SW 1271 (cell line): ENCODE measurements around the gene CTSE.
"Not testable (repeated sequence)": the region's sequence is repeated elsewhere in the genome, so short reads cannot be mapped to it uniquely, and the experiment has no call there.

Experiments
- DNase-seq, 2 experiments: peaks; one replicate each; lab custom pipeline; 2025; lab: John Stamatoyannopoulos, UW

The CTSE gene

GRCh38 chr1:206023695-206024094 is at the start of gene CTSE:
TSS of gene CTSE (minus strand) at chr1:206023895. CDS start at chr1:206023791, 104 bp downstream.
- no peak for DNase-seq

GRCh38 chr1:206070627-206071304 is 47.1 kb upstream of the CTSE start:
- no peak for DNase-seq

DNA sequence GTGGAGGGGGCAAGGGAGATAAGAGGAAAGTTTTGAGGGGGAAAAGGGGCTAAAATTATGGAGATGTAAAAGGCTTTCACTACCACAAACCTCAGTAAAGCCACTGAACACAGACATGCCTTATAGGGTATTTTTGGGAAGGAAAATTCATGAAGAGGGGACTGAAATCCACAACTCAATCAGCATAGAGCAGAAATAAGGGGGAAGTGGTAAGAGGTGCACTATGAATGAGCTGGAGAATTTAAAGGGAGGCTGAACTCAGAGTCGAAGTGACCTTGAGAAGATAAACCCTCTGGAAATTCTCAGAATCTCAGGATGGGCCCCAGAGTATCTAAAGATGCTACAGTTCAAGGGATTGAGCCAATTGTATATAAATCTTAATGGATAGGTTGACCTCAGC is 44.6 kb upstream of the CTSE start:
- no peak for DNase-seq

DNA sequence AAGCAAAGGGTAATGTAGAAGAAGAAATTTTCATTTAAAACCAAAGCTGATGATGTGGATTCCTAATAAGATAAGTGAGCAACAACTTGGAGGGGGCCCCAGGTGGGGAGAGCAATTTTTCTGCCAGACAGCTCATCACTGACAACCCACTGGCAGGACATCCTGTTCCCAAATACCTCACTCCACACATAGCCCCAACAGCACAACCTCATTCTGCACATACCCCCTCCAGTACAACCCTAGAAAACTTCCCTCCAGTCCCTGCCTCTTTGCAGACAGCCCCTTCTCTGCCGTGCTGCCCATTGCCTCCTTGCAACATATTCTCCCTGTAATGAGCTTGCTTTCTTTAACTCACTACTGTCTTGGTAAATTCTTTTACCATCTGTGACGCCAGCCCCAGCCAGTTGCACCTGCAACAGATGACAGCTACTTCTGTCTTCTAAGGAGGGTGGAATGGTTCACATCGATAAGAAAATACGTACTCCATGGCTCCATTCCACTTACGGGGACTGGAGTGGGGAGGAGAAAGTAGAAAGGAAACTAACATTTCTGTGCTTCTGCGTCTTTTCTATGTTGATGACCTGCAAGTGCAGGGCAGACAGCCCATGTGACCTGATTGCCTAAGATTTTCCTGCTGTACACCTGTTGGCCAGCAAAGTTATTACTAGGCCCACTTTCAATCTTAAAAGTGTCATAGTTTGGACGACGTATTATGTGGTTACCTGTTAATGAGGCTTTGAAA is 44.0 kb upstream of the CTSE start:
- no peak for DNase-seq

- DNase-seq: no peak
These were observed 42.9 kb upstream of the CTSE start for GRCh38 chr1:206066479-206067171.

- no peak for DNase-seq
These were observed 42.0 kb upstream of the CTSE start for GRCh38 chr1:206065547-206066145.

- not testable (repeated sequence) for DNase-seq
These were observed 40.8 kb upstream of the CTSE start for GRCh38 chr1:206064501-206064900.

DNA sequence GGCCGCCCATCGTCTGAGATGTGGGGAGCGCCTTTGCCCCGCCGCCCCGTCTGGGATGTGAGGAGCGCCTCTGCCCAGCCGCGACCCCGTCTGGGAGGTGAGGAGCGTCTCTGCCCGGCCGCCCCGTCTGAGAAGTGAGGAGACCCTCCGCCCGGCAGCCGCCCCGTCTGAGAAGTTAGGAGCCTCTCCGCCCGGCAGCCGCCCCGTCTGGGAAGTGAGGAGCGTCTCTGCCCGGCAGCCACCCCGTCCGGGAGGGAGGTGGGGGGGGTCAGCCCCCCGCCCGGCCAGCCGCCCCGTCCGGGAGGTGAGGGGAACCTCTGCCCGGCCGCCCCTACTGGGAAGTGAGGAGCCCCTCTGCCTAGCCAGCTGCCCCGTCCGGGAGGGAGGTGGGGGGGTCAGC is 40.3 kb upstream of the CTSE start:
- DNase-seq: not testable (repeated sequence)

DNA sequence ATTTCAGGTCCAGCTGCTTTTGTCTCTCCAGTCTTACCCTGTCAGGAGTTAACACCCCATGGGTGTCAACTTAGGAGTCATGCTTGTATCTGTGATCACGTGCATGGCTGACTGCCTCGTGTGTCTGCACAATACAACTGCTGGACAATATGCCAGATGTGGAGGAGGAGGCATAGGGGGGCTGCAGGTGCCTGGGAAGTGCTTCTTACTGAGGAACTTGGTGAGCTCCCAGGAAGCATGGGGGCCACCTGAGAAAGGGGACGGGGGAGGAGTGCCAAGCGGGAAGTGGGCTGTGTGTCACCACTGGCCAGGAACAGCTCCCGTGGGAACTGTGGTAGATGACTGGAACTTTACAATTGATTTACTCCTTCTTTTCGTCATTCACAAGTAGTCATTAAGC is 38.8 kb upstream of the CTSE start:
- no peak for DNase-seq

GRCh38 chr1:206060844-206061243 is 37.1 kb upstream of the CTSE start:
- DNase-seq: no peak

DNA sequence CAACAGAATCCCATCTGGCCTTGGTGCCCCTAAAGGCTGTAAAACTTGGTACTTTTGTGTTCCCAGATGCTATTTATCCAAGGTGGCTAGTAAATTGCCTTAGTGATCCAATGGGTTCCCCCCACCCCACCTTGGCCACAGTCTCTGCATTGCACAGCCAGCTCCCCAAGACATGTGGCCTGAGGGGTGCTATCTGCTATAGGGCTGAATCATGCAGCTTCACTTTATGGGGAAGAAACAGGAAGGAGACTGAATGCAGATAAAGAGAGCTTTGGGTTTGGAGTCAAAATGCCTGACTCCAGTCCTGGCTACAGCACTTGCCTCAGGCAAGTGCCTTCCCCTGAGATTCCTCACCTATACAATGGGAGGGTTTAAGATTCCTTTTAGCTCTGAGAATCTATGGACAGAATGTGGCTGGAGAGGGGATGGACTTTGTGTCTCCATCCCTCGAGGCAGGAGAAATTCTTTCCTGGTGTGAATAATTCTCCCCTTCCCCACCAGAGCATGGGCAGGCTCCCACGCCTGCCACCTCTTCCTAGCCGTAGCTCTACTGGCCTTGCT is 35.7 kb upstream of the CTSE start:
- no peak for DNase-seq

DNA sequence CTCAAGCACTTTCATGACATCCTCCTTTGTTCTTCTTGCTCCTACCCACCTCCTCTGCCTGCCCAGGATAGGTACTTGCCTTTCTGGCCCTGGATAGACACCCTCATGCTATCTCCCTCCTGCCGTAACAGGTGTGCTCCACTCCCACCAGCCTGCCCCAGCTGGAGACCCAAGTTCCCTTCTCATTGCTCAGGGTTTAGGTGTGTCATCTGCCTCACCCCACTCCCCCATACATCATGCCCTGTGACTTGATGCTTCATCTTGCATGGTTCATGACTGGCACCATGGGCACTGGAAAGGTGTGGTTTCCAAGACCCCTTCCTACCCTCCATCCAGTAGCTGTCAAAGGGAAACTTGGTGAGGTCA is 35.2 kb upstream of the CTSE start:
- DNase-seq: no peak

DNA sequence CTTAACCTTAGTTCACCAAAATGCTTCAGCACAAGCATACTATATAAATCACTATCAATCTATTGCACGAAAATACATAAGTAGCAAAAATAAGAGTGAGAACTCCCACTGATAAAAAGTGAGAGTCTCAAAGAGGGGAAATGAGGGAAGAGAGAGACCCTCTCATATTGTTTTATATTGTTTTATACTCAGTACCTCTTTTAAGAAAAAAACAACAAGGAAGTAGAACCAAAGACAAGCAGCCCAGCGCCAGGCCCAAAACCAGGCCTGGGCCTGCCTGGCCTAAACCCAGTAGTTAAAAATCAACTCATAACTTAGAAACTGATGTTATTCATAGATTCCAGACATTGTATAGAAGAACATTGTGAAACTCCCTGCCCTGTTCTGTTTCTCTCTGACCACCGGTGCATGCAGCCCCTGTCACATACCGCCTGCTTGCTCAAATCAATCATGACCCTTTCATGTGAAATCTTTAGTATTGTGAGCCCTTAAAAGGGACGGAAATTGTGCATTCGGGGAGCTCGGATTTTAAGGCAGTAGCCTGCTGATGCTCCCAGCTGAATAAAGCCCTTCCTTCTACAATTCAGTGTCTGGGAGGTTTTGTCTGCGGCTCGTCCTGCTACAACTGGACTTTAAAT is 34.7 kb upstream of the CTSE start:
- DNase-seq: not testable (repeated sequence)

GRCh38 chr1:206055639-206056323 is 32.1 kb upstream of the CTSE start:
- DNase-seq: not testable (repeated sequence)

DNA sequence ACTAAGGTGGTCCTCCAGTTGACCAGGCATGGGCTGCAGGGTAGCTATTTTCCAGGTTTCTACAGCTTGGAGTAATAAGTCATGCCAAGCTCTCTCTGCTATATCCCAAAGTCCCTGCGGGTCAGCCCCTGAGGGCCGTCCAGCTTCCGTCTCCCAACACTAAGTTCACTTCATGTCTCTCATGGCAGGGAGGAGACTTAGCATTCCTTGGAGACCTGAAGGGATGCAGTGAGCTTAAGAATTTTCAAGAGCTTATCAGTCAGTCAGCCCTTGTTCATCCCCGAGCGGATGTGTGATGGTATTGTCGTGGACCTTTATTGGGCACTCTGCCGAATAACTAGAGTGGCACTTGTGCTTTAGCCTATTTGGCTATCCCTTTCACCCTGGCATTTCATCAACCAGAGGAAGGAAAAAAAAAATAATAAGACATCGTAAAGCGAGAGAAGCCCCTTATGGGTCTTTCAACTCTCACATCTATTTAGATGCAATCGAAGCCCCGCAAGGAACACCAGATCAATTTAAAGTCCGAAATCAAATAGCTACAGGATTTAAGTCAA is 31.5 kb upstream of the CTSE start:
- not testable (repeated sequence) for DNase-seq

- not testable (repeated sequence) for DNase-seq
These were observed 29.9 kb upstream of the CTSE start for GRCh38 chr1:206053616-206054015.

DNA sequence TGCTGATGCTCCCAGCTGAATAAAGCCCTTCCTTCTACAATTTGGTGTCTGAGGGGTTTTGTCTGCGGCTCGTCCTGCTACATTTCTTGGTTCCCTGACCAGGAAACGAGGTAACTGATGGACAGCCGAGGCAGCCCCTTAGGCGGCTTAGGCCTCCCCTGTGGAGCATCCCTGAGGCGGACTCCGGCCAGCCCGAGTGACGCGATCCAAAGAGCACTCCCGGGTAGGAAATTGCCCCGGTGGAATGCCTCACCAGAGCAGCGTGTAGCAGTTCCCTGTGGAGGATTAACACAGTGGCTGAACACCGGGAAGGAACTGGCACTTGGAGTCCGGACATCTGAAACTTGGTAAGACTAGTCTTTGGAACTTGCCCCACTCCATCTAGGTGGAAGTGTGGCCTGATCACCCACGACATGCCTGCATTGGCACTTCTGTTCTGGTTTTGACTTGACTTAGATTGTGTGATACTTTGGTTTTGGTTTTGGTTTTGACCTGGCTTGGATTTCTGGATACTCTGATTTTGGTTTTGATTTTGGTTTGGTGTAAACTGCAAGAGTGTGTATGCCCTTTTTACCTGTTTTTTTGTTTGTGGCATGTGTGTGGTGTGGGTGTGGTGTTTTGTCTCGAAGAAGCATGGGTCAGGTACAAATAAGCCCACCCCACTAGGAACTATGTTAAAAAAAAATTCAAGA is 29.4 kb upstream of the CTSE start, which contains the start of gene RHEX:
TSS of gene RHEX (plus strand) at position 255 of the 692 bp plus-strand sequence. CDS start 44,656 bp downstream, outside the sequence.
- not testable (repeated sequence) for DNase-seq

DNA sequence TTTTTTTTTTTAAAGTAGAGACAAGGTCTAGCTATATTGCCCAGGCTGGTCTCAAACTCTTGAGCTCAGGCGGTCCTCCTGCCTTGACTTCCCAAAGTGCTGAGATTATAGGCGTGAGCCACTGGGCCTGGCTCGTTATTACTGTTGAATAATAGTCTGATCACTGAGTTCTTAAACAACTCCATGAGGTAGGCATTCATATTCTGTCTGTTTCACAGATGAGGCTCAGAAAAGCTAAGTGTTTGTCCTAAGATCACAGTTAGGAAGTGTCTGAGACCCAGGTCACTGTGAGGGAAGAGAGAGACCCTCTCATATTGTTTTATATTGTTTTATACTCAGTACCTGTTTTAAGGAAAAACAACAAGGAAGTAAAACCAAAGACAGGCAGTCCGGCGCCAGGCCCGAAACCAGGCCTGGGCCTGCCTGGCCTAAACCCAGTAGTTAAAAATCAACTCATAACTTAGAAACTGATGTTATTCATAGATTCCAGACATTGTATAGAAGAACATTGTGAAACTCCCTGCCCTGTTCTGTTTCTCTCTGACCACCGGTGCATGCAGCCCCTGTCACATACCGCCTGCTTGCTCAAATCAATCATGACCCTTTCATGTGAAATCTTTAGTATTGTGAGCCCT is 28.7 kb upstream of the CTSE start:
- not testable (repeated sequence) for DNase-seq

DNA sequence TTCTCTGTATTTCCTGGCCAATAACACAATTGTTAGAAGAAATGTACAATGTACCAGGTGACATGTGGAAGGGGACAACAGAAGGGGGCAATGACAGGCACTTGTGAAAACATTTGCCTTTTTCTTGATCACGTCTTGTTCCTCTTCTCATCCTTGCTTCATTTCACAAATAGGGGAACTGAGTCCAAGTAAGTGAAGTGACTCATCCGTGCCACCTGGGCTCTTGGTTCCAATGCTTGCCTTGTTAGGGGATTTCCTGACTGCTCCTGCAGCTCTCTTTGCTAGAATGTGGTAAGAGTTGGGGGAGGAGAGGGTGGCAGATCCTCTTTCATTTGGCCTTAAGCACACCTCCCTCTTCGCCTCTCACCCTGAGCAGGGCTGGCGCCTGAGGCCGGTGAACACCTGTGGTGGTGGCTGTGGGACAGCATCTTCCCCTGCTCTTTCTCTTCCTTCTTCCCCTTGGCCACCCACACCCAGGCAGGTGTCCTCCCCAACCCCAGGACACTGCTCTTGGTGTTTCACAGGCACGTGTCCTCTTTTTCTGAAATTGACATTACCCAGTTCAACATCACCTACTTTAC is 27.1 kb upstream of the CTSE start:
- no peak for DNase-seq
